Fibroblast of gingiva (primary cell): ENCODE data around the gene GATAD2A.

Source experiments
- DNase-seq: peaks from one replicate; pipeline ENCODE4 v3.0.0-alpha.2; 2011; ENCODE audit warnings: low read depth

The GATAD2A gene

DNA sequence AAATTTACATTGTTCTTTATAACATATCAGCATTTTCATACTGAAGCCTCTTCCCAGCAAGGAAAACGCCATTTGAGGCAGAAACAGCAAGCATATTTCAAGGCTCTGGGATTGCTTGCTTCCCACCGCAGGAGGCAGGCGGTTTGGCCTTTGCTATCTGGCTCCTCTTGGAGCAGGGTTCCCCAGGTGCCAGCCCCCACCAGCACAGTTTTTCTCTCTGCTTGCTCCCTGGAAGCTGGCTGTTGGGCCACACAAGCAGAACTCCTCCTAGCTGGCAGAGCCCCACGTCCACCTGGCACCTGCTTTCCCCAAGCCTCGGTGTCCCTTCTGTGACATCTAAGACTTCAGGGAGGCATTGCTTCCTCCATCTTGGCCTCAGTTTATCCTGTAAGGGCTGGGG is 16.7 kb downstream of the GATAD2A start:
- no peak for DNase-seq

DNA sequence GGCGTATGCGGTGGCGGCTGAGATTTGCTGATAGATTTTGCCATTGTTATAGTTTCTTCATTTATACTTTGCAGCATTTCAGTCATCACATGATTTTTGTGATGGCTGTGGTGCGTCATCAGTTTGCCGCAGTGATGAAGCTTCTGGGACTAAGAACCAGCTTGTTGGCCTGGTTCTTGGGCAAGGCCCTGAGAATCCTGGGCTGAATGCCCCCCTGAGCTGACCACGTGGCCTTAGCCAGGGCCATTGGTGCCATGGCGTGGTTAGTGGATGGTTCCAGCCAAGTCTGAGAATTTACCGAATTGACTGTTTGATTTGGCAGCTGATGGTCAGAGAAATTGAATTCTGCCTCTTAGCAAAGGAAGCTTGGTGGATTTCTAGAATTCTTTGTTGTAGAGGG is 17.8 kb downstream of the GATAD2A start:
- no peak for DNase-seq

DNA sequence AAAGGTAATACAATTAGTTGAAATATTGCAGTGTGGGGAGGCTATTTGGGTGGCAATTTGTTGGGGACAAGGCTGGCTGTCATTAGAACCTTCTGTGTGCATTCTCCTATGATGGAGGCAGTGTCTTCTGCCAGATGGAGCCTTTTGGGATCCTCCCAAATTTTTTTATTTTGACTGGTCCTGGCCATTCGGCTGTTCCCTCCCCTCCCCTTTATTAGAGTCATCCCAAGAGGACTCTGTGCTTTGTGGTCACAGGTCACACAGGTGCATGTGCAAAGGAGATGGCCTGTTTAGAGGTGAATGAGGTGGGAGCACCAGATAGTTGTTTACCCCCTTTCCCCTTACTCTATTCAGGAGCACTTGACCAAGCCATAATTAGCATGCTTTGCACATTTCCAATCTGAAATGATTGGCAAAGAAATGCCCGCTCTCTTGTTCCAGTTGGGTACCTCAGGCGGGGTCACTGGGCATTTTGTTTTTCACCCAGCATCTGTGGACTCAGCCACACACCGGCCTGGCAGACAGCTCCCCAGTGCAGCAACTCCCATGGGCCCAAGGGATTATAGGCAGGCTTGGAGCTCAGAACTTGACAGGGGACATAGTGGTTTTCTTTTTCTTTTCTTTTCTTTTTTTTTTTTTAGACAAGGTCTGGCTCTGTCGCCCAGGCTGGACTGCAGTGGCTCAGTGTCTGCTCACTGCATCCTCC is 19.8 kb downstream of the GATAD2A start:
- no peak for DNase-seq

DNA sequence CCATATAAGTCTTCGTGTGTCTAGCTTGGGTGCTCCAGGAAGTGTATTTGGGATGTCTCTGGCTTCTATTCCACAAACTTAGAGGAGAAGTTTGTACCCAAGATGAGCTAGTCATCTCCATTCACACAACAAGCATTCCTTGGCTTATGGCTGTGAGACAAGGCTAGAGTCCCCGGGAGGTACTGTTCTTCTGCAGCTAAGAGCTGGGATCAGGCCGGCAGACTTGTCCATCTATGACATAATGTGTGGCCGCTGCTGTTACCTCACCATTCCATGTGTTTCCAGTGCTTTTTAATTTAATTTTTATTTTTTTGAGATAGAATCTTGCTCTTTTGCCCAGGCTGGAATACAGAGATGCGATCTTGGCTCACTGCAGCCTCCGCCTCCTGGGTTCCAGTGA is 20.7 kb downstream of the GATAD2A start:
- no peak for DNase-seq

DNA sequence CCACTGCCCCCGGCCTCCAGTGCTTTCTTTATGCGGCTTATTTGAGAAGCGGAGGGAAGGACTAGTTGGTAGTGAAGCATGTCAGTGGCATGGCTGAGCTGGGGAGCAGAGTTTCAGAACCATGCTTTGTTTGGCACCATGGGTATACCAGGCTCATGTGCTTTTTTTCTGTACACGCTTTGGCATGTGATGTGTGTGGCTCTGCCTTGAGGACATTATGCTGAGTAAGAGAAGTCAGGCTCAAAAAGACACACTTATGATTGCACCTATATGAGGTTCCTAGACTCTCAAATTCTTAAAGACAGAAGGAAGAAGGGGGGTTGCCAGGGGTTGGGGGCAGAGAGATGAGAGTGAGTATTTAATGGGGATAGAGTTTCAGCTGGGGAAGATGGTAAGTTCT is 21.3 kb downstream of the GATAD2A start:
- DNase-seq, result no peak

DNA sequence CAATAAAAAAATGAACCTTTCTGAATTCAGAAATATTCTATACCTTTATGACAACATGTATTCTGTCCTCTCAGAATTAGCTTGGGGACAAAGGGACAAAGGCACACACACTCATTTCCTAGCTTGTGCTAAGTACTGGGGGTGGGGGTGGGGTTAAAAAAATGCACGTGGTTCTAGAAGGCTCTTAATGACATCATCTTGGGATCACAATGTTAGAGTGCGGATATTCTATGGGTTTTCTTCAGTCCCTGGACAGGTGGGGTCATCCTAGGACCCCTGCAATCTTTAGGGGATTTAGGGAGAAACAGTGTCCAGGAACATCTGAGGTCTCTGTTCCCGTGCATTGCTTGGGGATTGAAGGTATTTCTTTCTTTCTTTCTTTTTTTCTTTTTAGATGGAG is 21.8 kb downstream of the GATAD2A start:
- DNase-seq, result no peak

DNA sequence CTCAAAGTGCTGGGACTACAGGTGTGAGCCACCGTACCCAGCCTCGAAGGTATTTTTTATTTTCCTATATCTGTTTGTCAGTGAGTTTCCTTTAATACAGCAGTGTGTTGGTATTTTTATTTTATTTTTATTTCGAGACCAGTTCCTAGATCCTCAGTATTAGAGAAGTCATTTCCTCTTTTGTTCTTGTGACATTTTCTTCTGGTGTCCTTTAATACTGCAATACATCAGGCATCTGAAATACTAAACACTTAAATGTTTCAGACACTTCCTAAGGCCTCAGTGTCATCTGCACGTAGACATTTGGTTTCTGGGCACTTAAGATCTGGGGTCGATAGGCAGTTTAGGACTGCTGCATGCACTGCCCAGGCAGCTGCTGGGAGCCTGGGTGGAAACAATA is 22.5 kb downstream of the GATAD2A start:
- DNase-seq, result no peak

DNA sequence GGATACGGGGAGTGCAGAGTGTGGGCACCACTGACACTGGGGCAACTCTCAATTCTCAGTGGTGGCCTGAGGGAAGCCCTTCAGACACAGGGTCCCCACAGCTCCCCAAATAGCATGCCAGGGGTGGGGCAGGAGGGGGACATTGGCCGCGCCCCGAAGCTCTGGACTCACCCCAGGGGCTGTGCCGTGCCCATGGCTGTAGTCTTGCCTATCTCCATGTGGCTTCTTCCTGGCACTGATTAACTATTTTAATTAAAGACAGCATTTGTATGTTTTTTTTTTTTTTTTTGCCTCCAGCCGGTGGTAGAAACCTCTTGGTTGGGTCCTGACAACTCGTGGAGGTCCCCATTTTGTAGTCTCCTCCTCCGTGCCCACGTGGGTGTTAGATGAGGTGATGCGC is 23.3 kb downstream of the GATAD2A start:
- DNase-seq, result peak; percentile 21

DNA sequence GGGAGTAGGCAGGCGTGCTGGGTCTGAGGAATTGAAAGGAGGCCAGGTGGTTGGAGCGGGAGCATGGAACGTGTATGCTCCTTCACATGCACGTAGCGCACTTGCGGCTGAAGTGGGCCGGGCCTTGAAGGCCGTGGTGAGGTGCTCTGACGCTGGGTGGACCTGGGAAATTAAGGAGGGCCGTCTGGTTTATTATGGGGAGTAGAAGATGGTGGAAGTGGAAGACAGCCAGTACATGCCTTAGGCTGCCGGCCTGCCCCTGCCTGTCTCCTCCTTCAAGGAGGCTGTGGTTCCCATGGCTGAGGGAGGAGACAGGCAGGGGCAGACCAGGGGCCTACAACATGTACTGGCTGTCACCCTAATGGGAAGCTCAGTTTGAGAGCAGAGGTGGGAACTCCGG is 23.9 kb downstream of the GATAD2A start:
- DNase-seq, result no peak

DNA sequence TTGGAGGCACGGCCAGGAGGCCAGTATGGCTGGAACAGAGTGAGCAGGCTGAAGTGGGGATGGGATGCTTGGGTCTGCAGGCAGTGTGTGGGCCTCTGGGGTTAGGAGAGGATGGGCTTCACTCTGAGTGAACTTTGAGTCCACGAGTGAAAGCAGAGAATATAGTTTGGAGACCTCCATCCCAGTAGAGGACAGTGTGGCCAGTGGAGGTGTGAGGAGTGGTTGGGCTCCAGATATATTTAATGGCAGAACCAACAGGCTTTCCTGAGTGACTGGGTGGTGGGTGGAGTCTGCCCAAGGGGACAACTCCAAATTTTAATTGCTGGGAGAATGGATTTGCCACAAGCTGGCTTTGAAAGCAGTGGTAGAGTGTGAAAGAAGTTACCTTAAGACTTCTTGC is 27.3 kb downstream of the GATAD2A start:
- no peak for DNase-seq

DNA sequence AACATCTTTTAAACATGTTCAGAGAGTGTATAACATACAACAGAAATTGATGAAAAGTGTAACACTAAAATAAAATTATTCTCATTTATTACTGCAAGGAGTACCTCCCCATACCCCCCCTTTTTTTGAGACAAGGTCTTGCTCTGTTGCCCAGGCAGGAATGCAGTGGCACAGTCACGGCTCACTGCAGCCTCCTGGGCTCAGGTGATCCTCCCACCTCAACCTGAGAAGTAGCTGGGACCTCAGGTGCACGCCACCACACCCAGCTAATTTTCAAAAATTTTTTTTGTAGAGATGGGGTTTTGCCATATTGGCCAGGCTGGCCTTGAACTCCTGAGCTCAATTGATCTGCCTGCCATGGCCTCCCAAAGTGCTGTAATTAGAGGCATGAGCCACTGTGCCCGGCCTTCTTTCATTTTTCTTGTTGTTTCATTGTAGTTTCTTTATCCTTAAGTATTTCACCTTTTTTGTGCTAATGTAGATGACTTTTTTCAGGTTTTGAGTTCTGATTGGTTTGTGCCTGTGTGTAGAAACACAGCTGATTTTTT is 28.3 kb downstream of the GATAD2A start:
- no peak for DNase-seq

DNA sequence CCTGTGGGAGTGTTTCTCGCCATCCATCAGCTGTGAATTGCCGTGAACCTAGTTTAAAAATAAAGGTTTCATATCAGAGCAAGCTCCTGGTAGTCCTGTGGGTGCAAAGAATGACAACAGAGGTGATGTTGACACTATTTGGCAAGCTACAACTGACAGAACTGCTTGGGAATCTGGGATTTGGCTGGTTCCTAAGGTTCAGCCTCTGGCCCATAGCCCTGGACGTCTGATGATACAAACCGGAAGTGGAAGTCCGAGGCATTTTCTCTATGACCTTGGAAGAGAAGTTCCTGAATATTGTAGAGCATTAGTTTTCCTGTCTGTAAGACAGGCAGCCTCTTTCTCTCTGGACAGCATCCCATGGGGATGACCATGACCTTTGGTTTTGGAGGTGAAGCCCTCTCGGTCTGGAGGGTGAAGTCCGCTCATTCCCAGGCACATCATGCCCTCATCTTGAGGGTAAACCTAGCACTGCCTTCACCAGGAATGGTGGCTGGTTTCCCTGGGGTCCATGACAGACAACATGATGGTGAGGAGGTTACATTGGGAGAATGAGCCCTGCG is 29.1 kb downstream of the GATAD2A start:
- peak; percentile 73 for DNase-seq

DNA sequence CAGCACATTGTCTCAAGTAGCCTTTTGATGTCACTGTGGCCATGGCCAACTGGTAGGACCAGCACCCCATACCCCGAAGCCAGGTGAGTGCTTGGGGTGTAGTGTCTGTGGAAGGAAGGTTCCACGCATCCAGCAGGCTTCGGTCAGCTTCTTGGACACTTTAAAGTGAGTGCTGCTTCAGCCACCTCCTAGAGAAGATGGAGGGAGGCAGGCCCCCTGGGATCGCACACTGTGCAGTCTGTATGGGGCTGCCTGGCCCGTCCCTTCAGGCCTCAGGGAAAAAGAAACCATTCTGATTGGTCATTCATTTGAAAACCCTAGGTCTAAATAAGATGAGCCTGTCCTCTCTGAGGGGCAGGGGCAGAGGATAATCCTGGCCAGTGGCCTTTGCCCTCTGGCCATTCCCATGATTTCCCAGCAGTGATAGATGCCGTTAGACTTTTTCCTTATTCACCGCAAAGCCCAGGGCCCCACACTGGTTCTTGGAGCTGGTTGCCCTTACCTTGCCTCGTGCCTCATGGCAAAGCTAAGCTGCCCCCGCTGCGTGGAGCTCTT is 30.7 kb downstream of the GATAD2A start:
- no peak for DNase-seq

DNA sequence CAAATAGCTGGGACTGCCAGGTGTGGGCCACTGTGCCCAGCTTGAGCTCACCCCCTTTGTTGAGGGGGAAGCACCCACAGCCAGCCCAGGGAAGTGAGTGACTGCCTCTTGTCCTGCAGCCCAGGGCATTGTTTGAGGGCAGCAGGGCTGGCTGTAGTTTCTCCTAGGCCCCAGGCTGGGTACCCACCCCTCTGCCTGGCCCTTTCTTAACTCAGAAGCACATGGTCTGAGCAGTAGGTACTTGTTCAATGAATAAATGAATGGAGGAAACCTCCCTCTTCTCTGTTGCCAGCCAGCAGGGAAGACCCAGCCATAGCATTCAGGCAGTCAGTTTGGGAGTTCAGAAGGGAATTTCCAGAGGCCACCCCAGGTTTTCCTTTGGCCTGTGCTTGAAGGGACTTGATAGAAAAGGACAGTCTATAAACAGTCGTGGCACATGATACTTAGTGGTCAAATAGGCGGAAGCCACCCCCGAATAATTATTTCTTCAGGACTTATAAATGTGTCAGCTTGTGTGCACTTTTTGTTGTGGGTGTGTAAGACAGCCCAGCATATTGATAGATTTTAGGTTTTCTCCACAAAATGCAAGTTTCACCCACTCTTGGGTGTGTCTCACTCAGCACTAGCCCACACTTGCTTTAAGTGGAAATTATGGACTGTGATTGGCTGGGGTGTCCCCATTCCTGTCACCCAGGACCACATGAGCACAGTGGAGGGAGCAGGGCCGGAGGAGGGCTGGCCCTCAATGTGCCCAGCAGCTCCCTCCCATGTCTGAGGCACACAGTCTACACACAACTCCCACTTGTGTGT is 33.1 kb downstream of the GATAD2A start:
- no peak for DNase-seq

DNA sequence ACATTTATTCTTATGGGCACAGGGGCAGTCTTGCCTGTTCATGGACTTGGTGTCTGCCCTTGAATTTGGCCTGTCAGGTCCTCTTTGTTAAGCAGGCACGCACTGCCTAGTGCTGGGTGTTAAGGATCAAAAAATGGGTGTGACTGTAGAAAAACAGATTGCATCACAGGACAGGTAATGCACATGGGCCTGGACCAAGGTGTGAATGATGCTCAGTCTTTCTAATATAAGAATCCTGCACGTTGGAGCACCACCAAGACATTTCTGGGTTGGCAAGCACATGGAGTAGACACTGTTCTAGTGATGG is 33.7 kb downstream of the GATAD2A start:
- DNase-seq, result no peak

DNA sequence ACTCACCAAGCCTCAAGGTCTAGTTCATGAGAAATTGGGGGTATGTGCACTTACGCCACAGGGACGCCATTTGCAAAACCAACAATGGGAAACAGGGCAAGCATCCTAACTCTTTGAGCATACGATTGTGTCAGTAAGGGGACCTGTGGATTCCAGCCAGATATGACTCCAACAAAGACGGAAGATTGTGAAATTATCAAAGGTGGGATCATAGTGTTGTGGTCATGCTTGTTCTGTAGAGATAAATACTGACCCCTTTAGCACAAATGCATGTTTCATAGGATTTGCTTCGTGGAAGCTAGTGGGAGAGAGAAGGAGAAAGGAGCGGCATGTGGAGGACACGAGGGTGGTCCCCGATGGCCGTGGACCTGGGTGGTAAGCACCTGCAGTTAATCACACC is 37.8 kb downstream of the GATAD2A start:
- DNase-seq, result no peak

DNA sequence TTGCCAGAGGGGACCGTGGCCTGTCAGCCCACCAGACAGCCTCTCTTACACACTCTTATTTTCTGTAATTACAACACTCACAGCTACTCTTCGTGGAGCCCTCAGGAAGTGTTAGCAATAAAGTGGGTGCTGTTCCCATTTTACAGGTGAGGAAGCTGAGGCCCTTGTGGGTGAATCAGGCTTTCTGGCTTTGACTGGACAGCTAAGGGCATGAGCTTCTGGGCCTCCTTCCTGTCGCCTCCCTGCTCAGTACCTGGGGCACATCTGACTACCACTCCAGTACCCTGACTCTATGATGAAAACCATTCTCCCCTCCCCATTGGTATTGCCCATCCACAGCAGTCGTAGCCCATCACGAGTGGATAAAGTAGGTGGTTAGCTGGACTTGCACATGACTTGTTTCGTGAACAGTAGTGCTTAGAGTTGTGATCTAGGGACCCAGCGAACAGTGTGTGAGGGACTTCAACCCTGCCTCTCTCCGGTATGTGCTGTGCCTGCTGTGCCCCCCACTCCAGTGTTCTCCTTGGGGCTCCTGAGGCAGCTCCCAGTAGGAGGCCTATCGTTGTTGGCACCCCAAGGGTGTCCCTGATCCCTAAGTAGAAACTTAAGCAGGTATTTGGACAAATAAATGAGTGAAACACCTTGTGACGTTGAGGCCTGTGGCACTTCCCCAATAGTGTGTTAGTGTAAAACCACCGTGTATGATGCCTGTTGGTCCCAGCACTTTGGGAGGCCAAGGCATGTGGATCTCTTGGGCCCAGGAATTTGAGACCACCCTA is 38.6 kb downstream of the GATAD2A start:
- DNase-seq, result no peak

DNA sequence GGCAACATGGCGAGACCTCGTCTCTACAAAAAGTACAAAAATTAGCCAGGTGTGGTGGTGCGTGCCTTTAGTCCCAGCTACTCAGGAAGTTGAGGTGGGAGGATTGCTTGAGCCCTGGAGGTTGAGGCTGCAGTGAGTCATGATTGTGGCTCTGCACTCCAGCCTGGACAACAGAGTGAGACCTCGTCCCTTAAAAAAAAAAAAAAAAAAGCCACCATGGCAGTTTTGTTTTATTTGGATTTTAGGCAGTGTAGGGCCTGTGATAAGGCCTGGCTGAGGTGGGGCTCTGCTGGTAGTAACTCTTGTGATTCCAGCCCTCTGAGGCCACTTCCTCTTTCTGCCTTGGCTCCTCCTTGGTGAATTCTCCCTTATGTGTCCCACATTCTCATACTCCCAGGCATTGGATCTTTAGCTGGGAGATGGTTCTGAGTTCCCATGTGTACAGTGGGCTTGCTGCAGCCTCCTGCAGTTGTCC is 39.2 kb downstream of the GATAD2A start:
- DNase-seq, result no peak

DNA sequence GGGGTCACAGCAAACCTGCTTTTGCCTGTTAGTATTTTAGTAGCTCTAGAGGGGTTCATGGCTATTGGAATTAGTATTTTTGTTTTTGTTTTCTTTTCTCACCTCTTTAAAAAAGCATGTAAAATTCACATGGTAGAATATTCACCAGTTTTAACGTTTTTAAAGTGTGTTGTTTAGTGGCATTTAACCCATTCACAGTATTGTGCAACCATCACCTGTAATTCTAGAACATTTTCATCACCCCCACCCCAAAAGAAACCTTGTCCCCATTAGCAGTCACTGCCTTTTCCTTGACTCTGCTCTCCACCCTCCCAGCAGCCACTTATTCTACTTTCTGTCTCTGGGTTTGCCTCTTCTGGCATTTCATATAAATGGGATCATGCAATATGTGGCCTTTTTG is 39.8 kb downstream of the GATAD2A start:
- DNase-seq, result no peak

DNA sequence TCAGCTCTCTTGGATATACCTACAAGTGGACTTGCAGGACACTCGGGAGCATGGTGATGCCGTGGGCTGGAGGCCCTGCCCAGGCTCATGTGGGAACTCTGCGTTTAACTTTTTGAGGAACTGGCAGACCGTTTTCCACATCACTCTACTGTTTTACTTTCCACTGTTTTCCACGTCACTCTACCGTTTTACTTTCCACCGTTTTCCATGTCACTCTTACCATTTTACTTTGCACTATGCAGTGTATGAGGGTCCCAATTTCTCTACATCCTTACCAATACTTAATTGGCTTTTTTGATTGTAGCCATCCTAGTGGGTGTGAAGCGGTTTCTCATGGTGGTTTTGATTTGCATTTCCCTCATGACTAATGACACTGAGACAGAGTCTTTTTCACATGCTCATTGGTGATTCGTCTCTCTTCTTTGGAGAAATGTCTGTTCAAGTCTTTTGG is 40.5 kb downstream of the GATAD2A start:
- no peak for DNase-seq

DNA sequence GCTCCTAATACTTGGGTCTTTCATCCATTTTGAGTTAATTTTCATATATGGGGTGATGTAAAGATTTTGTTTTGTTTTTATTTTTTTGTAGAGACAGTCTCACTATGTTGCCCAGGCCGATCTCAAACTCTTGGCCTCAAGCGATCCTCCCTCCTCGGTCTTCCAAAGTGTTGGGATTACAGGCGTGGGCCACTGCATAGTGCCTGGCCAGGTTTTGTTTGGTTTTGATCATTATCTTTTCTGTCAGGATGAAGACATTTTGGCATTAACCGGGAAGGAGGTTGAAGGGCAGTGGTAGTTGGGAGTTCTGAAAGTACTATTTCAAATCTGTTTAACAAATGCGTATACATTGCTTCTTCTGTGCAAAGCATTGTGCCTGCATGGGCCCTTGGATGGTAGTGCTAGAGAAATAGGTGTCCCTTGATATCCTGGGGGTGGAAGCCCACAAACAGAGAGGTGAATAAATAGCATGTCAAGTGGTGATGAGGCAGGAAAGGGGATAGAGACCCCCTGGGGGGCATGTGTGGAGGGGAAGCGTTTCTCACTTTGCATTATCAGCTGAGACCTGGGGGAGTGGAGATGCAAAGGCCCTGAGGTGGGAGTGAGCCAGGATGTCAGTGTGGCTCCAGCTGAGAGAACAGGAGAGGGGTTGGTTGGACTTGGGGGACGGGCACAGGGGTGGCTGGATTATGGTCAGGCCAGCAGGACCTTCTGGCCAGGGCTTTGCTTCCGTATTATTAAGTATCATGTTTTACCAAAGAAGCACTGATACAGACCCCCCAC is 41.4 kb downstream of the GATAD2A start:
- DNase-seq, result no peak
